Testis (tissue), 3 donors: ENCODE measurements around the gene SLC9A9. TPM values are rescaled to one million over a fixed set of nuclear protein-coding genes. Genes with fewer than 3 reads are reported as not detected.

Source experiments
- DNase-seq: peaks from one replicate; pipeline ENCODE4 v3.0.0-alpha.2; 2019
- H3K27ac ChIP-seq, 2 donors: fragments of 200-600 bp; sonication (generic); one replicate each; pipeline ENCODE4 v1.5.1; 2019
- H3K27me3 ChIP-seq: fragments of 200-600 bp; sonication (generic); one replicate; pipeline ENCODE4 v1.5.1; 2019
- H3K36me3 ChIP-seq: fragments of 200-600 bp; sonication (generic); one replicate; pipeline ENCODE4 v1.5.1; 2017; ENCODE audit warnings: low read depth; ENCODE audit errors: missing control alignments
- H3K4me1 ChIP-seq: fragments of 200-600 bp; sonication (generic); one replicate; pipeline ENCODE4 v1.5.1; 2019
- H3K4me3 ChIP-seq, 2 donors: fragments of 200-600 bp; sonication (generic); one replicate each; pipeline ENCODE4 v1.5.1; 2017 to 2019
- H3K9me3 ChIP-seq: fragments of 200-600 bp; sonication (generic); one replicate; pipeline ENCODE4 v1.5.1; 2017
- CTCF ChIP-seq, 3 experiments: fragments of 450-650 bp in 2 of 3; fragments of 200-600 bp in 1 of 3; sonication (generic) in 1 of 3; IDR thresholded peaks; one replicate each; pipeline ENCODE4 v1.5.1; 2016 to 2019; ENCODE audit warnings: antibody characterized with exemption in 3 of 3, mild to moderate bottlenecking in 2 of 3, moderate library complexity in 1 of 3
- POLR2A ChIP-seq: fragments of 450-650 bp; IDR thresholded peaks from one replicate; pipeline ENCODE4 v1.6.1; 2017; ENCODE audit warnings: antibody characterized with exemption, mild to moderate bottlenecking, moderate library complexity
- WGBS, 2 donors: methylation state at CpG; one replicate each; pipeline ENCODE4 v1.1.5; 2018; 5-methylcytosine and 5-hydroxymethylcytosine counted together
- intact Hi-C: fragments of 100-400 bp; cut with DNase I; formaldehyde crosslinking; loops from one replicate; pipeline ENCODE4 v1.15.1; 2023; ENCODE audit warnings: low total_unique reads
- polyA plus RNA-seq: library from polyadenylated mRNA; stranded (reverse); fragments of 350-450 nt; fragmentation: Illumina TruSeq; extraction: RNeasy Lipid Tissue Mini Kit (QIAGEN cat#74804); gene quantifications from one replicate; pipeline ENCODE4 v1.2.3, GENCODE V29; 2014; ENCODE audit warnings: low read depth, low replicate concordance; ENCODE audit not compliant: insufficient read depth
- total RNA-seq, 2 donors: library from RNA; depleted of rRNA; stranded (reverse); fragments of >200 nt; gene quantifications; one replicate each; pipeline ENCODE4 v1.2.3, GENCODE V29; 2016

SLC9A9 gene
- total and polyA plus RNA-seq, 3 donors from 2014 or later = 2.7 to 6.6 (median 4.3) TPM

- H3K27ac ChIP-seq = no peak overlapping the region
- WGBS, 2 donors = 86 to 91% methylated on average over 5 of the region's 5 CpGs
- H3K4me3 ChIP-seq = no peak overlapping the region
- no peak for DNase-seq
- H3K36me3 ChIP-seq = no peaks in the 10 kb centered on the region
- TF ChIP-seq POLR2A = no peak
- TF ChIP-seq CTCF (IDR thresholded peaks at IDR 0.05) = no peak
- no peaks in the 10 kb centered on the region for H3K27me3 ChIP-seq
- no peaks in the 10 kb centered on the region for H3K4me1 ChIP-seq
- intact Hi-C loops = no loop called here
- no peaks in the 10 kb centered on the region for H3K9me3 ChIP-seq
These were observed 554.1 kb downstream of the SLC9A9 start for GRCh38 chr3:143294188-143294587.

GRCh38 chr3:143291836-143292447 is 556.3 kb downstream of the SLC9A9 start:
- no peaks in the 10 kb centered on the region for H3K36me3 ChIP-seq
- WGBS, 2 donors = 44% methylated on average over 3 of the region's 3 CpGs
- H3K9me3 ChIP-seq = no peaks in the 10 kb centered on the region
- intact Hi-C loops = no loop called here
- TF ChIP-seq CTCF (IDR thresholded peaks at IDR 0.05) (no peak), POLR2A (no peak)
- H3K4me3 ChIP-seq = no peak overlapping the region
- DNase-seq = no peak
- no peaks in the 10 kb centered on the region for H3K27me3 ChIP-seq
- no peak overlapping the region for H3K27ac ChIP-seq
- H3K4me1 ChIP-seq = no peaks in the 10 kb centered on the region

GRCh38 chr3:143288944-143289343 is 559.3 kb downstream of the SLC9A9 start:
- intact Hi-C loops = no loop called here
- Histone ChIP-seq H3K4me1 (no peaks in the 10 kb centered on the region), H3K4me3 (no peak overlapping the region), H3K27me3 (no peaks in the 10 kb centered on the region), H3K27ac (no peak overlapping the region), H3K9me3 (no peaks in the 10 kb centered on the region), H3K36me3 (no peaks in the 10 kb centered on the region)
- 65 to 76% methylated on average over 2 of the region's 2 CpGs for WGBS, 2 donors
- TF ChIP-seq POLR2A = no peak
- TF ChIP-seq CTCF (IDR thresholded peaks at IDR 0.05) = no peak
- no peak for DNase-seq

GRCh38 chr3:143287403-143287802 is 560.9 kb downstream of the SLC9A9 start:
- H3K4me3 ChIP-seq = no peak overlapping the region
- H3K9me3 ChIP-seq = no peaks in the 10 kb centered on the region
- no peaks in the 10 kb centered on the region for H3K36me3 ChIP-seq
- H3K27ac ChIP-seq = no peak overlapping the region
- WGBS, 2 donors = 85 to 88% methylated on average over 2 of the region's 2 CpGs
- H3K27me3 ChIP-seq = no peaks in the 10 kb centered on the region
- TF ChIP-seq POLR2A (no peak), CTCF (IDR thresholded peaks at IDR 0.05) (no peak)
- DNase-seq = no peak
- intact Hi-C loops = no loop called here
- no peaks in the 10 kb centered on the region for H3K4me1 ChIP-seq

- Histone ChIP-seq H3K9me3 (no peaks in the 10 kb centered on the region), H3K4me3 (no peak overlapping the region), H3K27me3 (no peaks in the 10 kb centered on the region), H3K36me3 (no peaks in the 10 kb centered on the region), H3K27ac (no peak overlapping the region), H3K4me1 (no peaks in the 10 kb centered on the region)
- TF ChIP-seq CTCF (IDR thresholded peaks at IDR 0.05) (no peak), POLR2A (no peak)
- DNase-seq = no peak
- intact Hi-C loops = no loop called here
- WGBS, 2 donors = 88 to 92% methylated on average over 2 to 3 of the region's 3 CpGs
These were observed 561.8 kb downstream of the SLC9A9 start for GRCh38 chr3:143286392-143287010.
